ENCODE measurements around the gene FARSA. TPM values are rescaled to one million over a fixed set of nuclear protein-coding genes. Genes with fewer than 3 reads are reported as not detected.
"Not testable (repeated sequence)": the region's sequence is repeated elsewhere in the genome, so short reads cannot be mapped to it uniquely, and the experiment has no call there.

The FARSA gene
- 42.6 TPM for polyA plus RNA-seq (ENCODE audit: insufficient read length)

GRCh38 chr19:12933287-12934072 lies at the start of gene FARSA:
Gene FARSA (minus strand): TSS chr19:12933711. CDS start chr19:12933696, 15 bp downstream.
- no peak for DNase-seq (ENCODE audit: low read depth)

DNA sequence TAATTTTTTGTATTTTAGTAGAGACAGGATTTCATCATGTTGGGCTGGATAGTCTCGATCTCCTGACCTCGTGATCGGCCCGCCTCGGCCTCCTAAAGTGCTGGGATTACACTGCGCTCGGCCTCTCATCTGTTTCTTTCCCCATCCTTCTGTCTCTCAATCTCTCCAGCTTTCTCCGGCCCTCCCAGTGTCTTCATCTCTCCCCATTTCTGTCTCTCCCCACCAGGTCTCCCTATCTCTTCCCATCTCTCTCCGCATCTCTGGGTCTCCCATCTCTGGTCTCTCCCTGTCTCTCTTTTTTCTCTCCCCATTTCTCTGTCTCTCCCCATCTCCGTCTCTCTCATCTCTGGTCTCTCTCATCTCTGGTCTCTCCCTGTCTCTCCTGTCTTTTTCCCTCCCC lies 49.6 kb upstream of the FARSA start:
- DNase-seq (ENCODE audit: low read depth) = no peak

DNA sequence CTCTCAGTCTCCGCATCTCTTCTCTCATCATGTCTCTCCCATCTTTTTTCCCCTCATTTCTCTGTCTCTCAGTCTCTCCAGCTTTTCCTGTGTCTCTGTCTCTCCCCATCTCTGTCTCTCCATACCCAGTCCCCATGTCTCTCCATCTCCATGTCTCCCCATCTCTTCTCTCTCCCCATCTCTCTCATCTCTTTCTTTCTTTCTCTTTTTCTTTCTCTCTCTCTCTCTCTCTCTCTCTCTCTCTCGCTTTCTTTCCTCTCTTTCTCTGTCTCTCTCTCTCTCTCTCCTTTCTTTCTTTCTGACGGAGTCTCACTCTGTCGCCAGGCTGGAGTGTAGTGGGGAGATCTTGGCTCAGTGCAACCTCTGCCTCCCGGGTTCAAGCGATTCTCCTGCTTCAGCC lies 49.1 kb upstream of the FARSA start:
- DNase-seq (ENCODE audit: low read depth) = no peak

DNA sequence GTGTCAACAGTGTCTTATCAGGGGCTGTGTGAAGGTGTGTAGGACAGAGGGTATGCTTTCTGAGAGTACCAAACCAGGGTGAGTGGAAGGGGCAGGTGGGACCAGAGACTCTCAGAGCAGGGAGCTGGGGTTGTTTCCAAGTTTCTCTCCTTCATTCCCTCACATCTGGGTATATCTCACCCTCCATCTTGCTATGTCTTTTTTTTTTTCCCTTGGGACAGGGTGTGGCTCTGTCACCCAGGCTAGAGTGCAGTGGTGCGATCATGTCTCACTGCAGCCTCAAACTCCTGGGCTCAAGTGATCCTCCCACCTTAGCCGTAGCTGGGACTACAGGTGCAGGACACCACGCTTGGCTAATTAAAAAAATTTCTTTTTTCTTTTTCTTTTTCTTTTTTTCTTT lies 46.5 kb upstream of the FARSA start:
- no peak for DNase-seq (ENCODE audit: low read depth)

DNA sequence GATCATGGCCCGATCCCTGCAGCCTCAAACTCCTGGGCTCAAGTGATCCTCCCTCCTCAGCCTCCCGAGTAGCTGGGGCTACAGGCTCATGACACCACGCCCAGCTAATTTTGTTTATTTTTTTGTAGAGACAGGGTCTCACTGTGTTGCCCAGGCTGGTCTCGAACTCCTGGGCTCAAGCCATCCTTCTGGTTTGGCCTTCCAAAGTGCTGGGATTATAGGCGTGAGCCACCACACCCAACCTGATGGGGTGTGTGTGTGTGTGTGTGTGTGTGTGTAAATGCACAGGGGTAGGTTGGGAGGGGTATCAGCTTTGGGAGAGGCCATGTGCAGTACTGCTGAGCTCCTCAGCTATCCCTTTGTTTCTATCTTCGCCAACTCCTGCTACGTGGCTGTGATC lies 42.6 kb upstream of the FARSA start:
- DNase-seq (ENCODE audit: low read depth) = not testable (repeated sequence)

DNA sequence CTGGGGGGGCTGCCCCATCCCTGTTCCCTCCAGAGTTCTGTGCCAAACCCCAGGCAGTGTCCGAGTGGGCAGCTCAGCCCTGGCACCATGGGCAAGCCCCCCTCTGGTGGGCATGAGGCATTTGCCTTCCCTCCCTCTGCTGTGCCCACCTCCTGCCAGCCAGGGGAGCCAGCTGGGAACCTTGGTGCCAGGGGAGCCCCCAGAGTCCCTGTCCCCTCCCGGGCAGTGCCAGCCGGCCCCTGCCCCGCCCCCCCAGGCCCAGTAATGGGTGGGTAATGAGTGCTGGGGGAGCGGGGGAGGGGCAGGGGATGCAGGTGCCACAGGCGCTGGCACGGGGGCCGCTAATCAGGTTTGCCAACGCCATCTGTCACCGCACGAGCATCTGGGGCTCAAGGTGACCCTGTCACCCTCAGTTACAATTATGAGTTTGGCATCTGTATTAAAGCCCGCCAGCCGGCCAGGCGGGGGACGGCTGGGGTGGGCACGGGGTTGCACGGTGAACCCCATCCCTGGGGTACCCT lies 41.8 kb upstream of the FARSA start:
- no peak for DNase-seq (ENCODE audit: low read depth)

- DNase-seq (ENCODE audit: low read depth) = no peak
Observed at GRCh38 chr19:12974301-12975220, 41.0 kb upstream of the FARSA start.

GRCh38 chr19:12973236-12973635 lies 39.7 kb upstream of the FARSA start:
- no peak for DNase-seq (ENCODE audit: low read depth)

- DNase-seq (ENCODE audit: low read depth) = no peak
Observed at GRCh38 chr19:12970070-12970820, 36.7 kb upstream of the FARSA start.

- no peak for DNase-seq (ENCODE audit: low read depth)
Observed at GRCh38 chr19:12969292-12969988, 35.9 kb upstream of the FARSA start, which contains the start of gene DAND5. Gene DAND5 (plus strand): TSS chr19:12969576. CDS start chr19:12969661, 85 bp downstream.

GRCh38 chr19:12967907-12968306 lies 34.4 kb upstream of the FARSA start:
- DNase-seq (ENCODE audit: low read depth) = no peak

GRCh38 chr19:12965812-12966135 lies 32.3 kb upstream of the FARSA start:
- no peak for DNase-seq (ENCODE audit: low read depth)

DNA sequence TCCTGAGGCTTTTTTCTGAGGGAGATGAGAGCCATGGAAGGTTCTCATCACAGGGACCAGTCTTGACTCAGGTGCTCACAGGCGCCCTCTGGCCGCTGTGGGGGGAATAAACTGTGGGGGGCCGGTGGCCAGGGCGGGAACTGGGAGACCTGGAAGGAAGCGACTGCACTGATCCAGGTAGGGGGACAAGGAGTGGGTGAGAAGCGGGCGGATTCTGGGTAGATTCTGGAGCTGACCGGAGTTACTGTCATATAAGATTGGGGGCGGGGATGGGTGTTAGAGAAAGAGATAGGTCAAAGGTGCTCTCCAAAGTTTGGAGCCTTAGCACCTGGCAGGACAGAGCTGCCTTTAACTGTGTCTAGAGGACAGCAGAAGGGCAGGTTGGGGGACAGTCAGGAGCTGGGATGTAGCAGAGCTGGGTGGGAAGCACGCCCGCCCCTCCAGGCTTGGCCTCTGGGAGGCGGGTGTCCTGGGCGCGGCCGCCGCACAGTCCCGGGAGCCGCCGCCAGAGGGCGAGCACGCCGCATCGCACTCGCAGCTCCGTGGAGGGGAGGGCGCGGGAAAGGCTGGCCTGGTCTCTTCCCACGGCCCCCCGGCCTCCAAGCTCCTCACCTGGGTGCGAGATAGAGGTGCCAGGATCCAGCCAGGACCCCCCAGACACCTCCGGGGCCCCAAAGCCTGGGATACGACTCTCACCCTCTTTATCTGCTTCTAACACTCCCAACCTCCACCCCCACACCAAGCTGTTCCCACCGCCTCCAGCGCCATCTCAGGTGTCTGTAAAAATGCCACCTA lies 31.7 kb upstream of the FARSA start:
- DNase-seq (ENCODE audit: low read depth) = no peak

- DNase-seq (ENCODE audit: low read depth) = no peak
Observed at GRCh38 chr19:12959481-12959880, 26.0 kb upstream of the FARSA start.

DNA sequence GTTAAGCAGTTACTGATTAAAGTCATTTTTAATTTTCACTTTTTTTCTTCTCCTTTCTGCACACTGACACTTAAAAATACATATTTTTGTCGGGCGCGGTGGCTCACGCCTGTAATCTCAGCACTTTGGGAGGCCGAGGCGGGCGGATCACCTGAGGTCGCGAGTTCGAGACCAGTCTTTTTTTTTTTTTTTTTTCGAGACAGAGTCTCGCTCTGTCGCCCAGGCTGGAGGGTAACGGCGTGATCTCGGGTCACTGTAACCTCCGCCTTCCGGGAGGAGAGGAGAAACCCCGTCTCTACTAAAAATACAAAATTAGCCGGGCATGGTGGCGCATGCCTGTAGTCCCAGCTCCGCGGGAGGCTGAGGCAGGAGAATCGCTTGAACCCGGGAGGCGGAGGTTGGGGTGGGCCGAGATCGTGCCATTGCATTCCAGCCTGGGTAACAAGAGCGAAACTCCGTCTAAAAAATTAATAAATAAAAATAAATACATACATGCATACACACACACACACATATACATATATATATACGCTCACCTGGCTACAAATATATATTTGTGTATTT lies 24.0 kb upstream of the FARSA start:
- not testable (repeated sequence) for DNase-seq (ENCODE audit: low read depth)

DNA sequence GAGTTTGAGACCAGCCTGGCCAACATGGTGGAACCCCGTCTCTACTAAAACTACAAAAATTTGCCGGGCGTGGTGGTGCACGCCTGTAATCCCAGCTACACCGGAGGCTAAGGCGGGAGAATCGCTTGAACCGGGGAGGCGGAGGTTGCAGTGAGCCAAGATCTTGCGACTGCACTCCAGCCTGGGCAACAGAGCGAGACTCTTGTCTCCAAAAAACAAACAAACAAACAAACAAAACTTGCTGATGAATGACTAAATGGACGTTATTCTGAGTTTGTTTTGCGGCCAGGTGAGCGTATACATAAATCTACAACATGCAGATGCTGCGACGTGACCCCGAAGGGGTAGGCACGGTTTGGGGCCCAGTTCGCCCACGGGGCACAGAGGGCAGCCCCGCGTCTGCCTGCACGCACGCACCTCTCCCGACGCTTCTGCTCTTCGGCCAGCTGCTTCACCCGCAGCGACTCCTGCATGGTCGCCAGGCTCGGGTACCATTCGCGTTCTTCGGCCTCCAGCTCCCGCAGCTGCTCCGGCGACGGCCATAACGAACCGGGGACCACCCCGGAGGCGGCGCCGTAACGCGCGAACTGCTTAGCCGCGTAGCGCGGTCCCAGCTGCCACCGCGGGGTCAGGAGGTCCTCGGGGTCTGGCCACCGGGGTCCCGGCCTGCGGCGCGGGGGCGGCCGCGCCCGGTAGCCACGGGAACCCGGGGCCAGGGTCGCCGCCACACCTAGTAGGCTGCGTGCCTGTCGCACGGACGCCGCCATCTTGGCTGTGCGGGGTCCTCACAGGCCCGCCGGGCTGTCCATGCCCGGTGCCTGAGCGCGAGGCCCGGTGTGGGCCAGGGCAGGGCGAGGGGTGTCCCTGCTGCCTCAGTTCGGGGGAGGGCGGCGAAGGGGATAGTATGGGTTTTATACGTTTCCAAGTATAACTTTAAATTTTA lies 23.2 kb upstream of the FARSA start, which contains the start of gene GADD45GIP1:
Gene GADD45GIP1 (minus strand): TSS at position 778 of the 943 bp plus-strand sequence. CDS start 11 bp downstream, at position 767.
- DNase-seq (ENCODE audit: low read depth) = no peak

DNA sequence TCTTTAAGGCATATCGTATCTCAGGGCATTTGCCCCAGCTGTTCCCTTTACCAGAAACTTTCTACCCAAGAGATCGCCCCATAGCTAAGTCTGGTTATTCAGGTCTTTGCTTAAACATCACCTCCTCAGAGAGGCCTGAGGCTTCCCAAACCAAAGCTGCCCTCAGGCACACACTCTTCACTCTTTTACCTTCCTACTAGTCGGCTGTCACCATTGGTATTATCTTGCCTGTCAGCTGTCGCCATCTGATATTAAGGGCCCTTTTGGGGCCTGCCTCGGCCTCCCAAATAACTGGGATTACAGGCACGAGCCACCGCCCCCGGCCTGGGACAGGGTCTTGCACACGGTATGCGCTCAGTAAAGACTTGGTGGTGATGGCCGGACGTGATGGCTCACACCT lies 22.5 kb upstream of the FARSA start:
- DNase-seq (ENCODE audit: low read depth) = no peak

- DNase-seq (ENCODE audit: low read depth) = not testable (repeated sequence)
Observed at GRCh38 chr19:12955575-12955974, 22.1 kb upstream of the FARSA start.

- DNase-seq (ENCODE audit: low read depth) = no peak
Observed at GRCh38 chr19:12954612-12954962, 21.1 kb upstream of the FARSA start.
